ENCODE data around the gene LILRA6.

- no peak for TF ChIP-seq CTCF (IDR thresholded peaks at IDR 0.05; ENCODE audit: low read length)
- TF ChIP-seq EZH2 (IDR thresholded peaks at IDR 0.05; ENCODE audit: borderline replicate concordance, low read length), result no peak
These were observed 36.4 kb downstream of the LILRA6 start for GRCh38 chr19:54206030-54206830.

Data from OCI-LY1 (cell line).